ENCODE data around the gene SPP1.
"Not testable (repeated sequence)": the region's sequence is repeated elsewhere in the genome, so short reads cannot be mapped to it uniquely, and the experiment has no call there.

Gene SPP1

GRCh38 chr4:87975466-87975865 lies at the start of gene SPP1:
Gene SPP1, plus strand, starts transcription at chr4:87975714. Its CDS starts 1,182 bp downstream, at chr4:87976896.
- peak in 54 of 56 donors; percentile 4 to 84 (median 54) for DNase-seq

GRCh38 chr4:87926554-87927098 lies 48.9 kb upstream of the SPP1 start:
- DNase-seq: no peak

GRCh38 chr4:87930629-87931028 lies 44.9 kb upstream of the SPP1 start:
- DNase-seq: no peak

GRCh38 chr4:87931932-87932331 lies 43.6 kb upstream of the SPP1 start:
- no peak for DNase-seq

- no peak for DNase-seq
Observed at GRCh38 chr4:87932718-87933141, 42.8 kb upstream of the SPP1 start.

- DNase-seq: no peak
Observed at GRCh38 chr4:87933337-87933736, 42.2 kb upstream of the SPP1 start.

GRCh38 chr4:87934157-87934704 lies 41.3 kb upstream of the SPP1 start:
- DNase-seq: no peak

GRCh38 chr4:87934973-87935372 lies 40.5 kb upstream of the SPP1 start:
- no peak for DNase-seq

- not testable (repeated sequence) for DNase-seq
Observed at GRCh38 chr4:87935954-87936353, 39.6 kb upstream of the SPP1 start.

- DNase-seq: no peak
Observed at GRCh38 chr4:87937523-87937922, 38.0 kb upstream of the SPP1 start.

- no peak for DNase-seq
Observed at GRCh38 chr4:87938746-87939145, 36.8 kb upstream of the SPP1 start.

- no peak for DNase-seq
Observed at GRCh38 chr4:87939978-87940690, 35.4 kb upstream of the SPP1 start.

GRCh38 chr4:87940809-87941208 lies 34.7 kb upstream of the SPP1 start:
- DNase-seq: not testable (repeated sequence)

GRCh38 chr4:87941537-87942392 lies 33.7 kb upstream of the SPP1 start:
- DNase-seq: no peak

- no peak for DNase-seq
Observed at GRCh38 chr4:87943660-87944149, 31.8 kb upstream of the SPP1 start.

- no peak for DNase-seq
Observed at GRCh38 chr4:87944967-87945366, 30.5 kb upstream of the SPP1 start.

- DNase-seq: no peak
Observed at GRCh38 chr4:87946766-87947165, 28.7 kb upstream of the SPP1 start.

- DNase-seq: no peak
Observed at GRCh38 chr4:87947381-87948160, 27.9 kb upstream of the SPP1 start.

GRCh38 chr4:87949961-87950360 lies 25.6 kb upstream of the SPP1 start:
- no peak for DNase-seq

- DNase-seq: no peak
Observed at GRCh38 chr4:87950493-87950892, 25.0 kb upstream of the SPP1 start.

GRCh38 chr4:87950936-87951511 lies 24.5 kb upstream of the SPP1 start:
- DNase-seq: no peak

Measured in amygdala (tissue), 56 donors.